ENCODE data around the gene CDKAL1.
A peak's percentile ranks its signal among the peaks of the same experiment; 100 is the strongest.
"Not testable (repeated sequence)": the region's sequence is repeated elsewhere in the genome, so short reads cannot be mapped to it uniquely, and the experiment has no call there.

CDKAL1 gene

GRCh38 chr6:20797597-20797996 lies 263.3 kb downstream of the CDKAL1 start:
- no peak for DNase-seq (ENCODE audit: low spot score)

GRCh38 chr6:20800229-20800628 lies 266.0 kb downstream of the CDKAL1 start:
- no peak for DNase-seq (ENCODE audit: low spot score)

- no peak for DNase-seq (ENCODE audit: low spot score)
These were observed 266.4 kb downstream of the CDKAL1 start for GRCh38 chr6:20800653-20801052.

GRCh38 chr6:20801595-20801994 lies 267.3 kb downstream of the CDKAL1 start:
- DNase-seq (ENCODE audit: low spot score): no peak

GRCh38 chr6:20802596-20802995 lies 268.3 kb downstream of the CDKAL1 start:
- no peak for DNase-seq (ENCODE audit: low spot score)

- no peak for DNase-seq (ENCODE audit: low spot score)
These were observed 270.8 kb downstream of the CDKAL1 start for GRCh38 chr6:20805021-20805420.

GRCh38 chr6:20806669-20807068 lies 272.4 kb downstream of the CDKAL1 start:
- no peak for DNase-seq (ENCODE audit: low spot score)

GRCh38 chr6:20808439-20808838 lies 274.2 kb downstream of the CDKAL1 start:
- DNase-seq (ENCODE audit: low spot score): no peak

- DNase-seq (ENCODE audit: low spot score): no peak
These were observed 274.7 kb downstream of the CDKAL1 start for GRCh38 chr6:20808924-20809323.

- no peak for DNase-seq (ENCODE audit: low spot score)
These were observed 276.5 kb downstream of the CDKAL1 start for GRCh38 chr6:20810727-20811108.

- DNase-seq (ENCODE audit: low spot score): no peak
These were observed 277.0 kb downstream of the CDKAL1 start for GRCh38 chr6:20811109-20811761.

- DNase-seq (ENCODE audit: low spot score): no peak
These were observed 278.5 kb downstream of the CDKAL1 start for GRCh38 chr6:20812776-20813175.

GRCh38 chr6:20814494-20814893 lies 280.2 kb downstream of the CDKAL1 start:
- DNase-seq (ENCODE audit: low spot score): no peak

GRCh38 chr6:20816126-20816525 lies 281.9 kb downstream of the CDKAL1 start:
- DNase-seq (ENCODE audit: low spot score): no peak

- DNase-seq (ENCODE audit: low spot score): no peak
These were observed 283.6 kb downstream of the CDKAL1 start for GRCh38 chr6:20817806-20818320.

- DNase-seq (ENCODE audit: low spot score): no peak
These were observed 285.6 kb downstream of the CDKAL1 start for GRCh38 chr6:20819774-20820400.

GRCh38 chr6:20826378-20826777 lies 292.1 kb downstream of the CDKAL1 start:
- DNase-seq (ENCODE audit: low spot score): no peak

- DNase-seq (ENCODE audit: low spot score): no peak
These were observed 293.5 kb downstream of the CDKAL1 start for GRCh38 chr6:20827798-20828197.

GRCh38 chr6:20830576-20830975 lies 296.3 kb downstream of the CDKAL1 start:
- DNase-seq (ENCODE audit: low spot score): no peak

GRCh38 chr6:20831251-20831650 lies 297.0 kb downstream of the CDKAL1 start:
- not testable (repeated sequence) for DNase-seq (ENCODE audit: low spot score)

GRCh38 chr6:20833881-20834515 lies 299.7 kb downstream of the CDKAL1 start:
- no peak for DNase-seq (ENCODE audit: low spot score)

- DNase-seq (ENCODE audit: low spot score): no peak
These were observed 301.2 kb downstream of the CDKAL1 start for GRCh38 chr6:20835315-20836010.

GRCh38 chr6:20837189-20837588 lies 302.9 kb downstream of the CDKAL1 start:
- peak; percentile 10 for DNase-seq (ENCODE audit: low spot score)

Measured in CD4-positive, alpha-beta T cell treated with Interleukin-15 for 4 hours (primary cell).